Loucy (cell line): ENCODE results near the gene PRPSAP2.

Source experiments
- CTCF ChIP-seq: fragments of 200-600 bp; sonication (generic); conservative IDR thresholded peaks from 2 replicates; pipeline ENCODE4 v1.5.1; 2014; ENCODE audit warnings: mild to moderate bottlenecking, antibody characterized with exemption, low read length
- EZH2phosphoT487 ChIP-seq: fragments of 200-600 bp; IDR thresholded peaks from 2 replicates; pipeline ENCODE4 v1.6.1; 2018; ENCODE audit warnings: antibody characterized with exemption, mild to moderate bottlenecking, moderate library complexity, borderline replicate concordance

GRCh38 chr17:18962494-18962815 lies 104.5 kb downstream of the PRPSAP2 start:
- no peak for TF ChIP-seq CTCF
- no peak for TF ChIP-seq EZH2phosphoT487
